ENCODE measurements around the gene PRPH2.

Gene PRPH2

GRCh38 chr6:42722497-42722896 lies at the start of gene PRPH2:
PRPH2 (minus strand) TSS chr6:42722597; CDS start chr6:42722334, 263 bp downstream.
- peaks cover 16% of the 10 kb centered on the region for H3K27me3 Mint-ChIP-seq (ENCODE audit: low read depth)
- no peaks in the 10 kb centered on the region for H3K9me3 Mint-ChIP-seq
- no peak within 1 kb of the TSS for H3K27ac Mint-ChIP-seq
- no peak for TF ChIP-seq CTCF (IDR thresholded peaks at IDR 0.05; ENCODE audit: unreplicated experiment in 3 of 3)
- H3K4me1 Mint-ChIP-seq = peaks cover 5% of the 10 kb centered on the region
- H3K36me3 Mint-ChIP-seq (ENCODE audit: low read depth) = no peaks in the 10 kb centered on the region
- no peak within 1 kb of the TSS for H3K4me3 Mint-ChIP-seq

DNA sequence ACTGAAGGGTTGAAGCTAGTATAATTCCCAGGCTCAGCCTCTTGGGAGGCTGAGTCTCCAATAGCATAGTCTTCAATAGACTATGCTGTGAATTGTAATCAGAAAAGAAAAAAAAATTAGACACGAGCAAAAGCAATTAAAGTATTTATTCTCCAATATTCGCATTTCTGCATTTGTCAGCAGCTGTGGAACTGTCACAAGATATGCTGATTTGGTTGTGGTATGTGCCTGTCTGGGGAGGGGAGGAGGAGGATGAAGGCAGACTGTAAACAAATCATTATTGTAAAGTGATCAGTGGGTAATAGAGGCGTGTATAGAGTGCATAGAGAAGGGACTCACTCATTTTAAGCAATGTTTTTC lies 49.3 kb upstream of the PRPH2 start:
- H3K27ac Mint-ChIP-seq = peak overlapping the region; percentile 10 to 60 (median 53)
- H3K36me3 Mint-ChIP-seq (ENCODE audit: low read depth) = no peaks in the 10 kb centered on the region
- peak overlapping the region; percentile 3 to 71 (median 4) for H3K4me3 Mint-ChIP-seq
- peaks cover 12% of the 10 kb centered on the region for H3K4me1 Mint-ChIP-seq
- H3K9me3 Mint-ChIP-seq = no peaks in the 10 kb centered on the region
- peaks cover 8% of the 10 kb centered on the region for H3K27me3 Mint-ChIP-seq (ENCODE audit: low read depth)
- no peak for TF ChIP-seq CTCF (IDR thresholded peaks at IDR 0.05; ENCODE audit: unreplicated experiment in 3 of 3)

GRCh38 chr6:42769836-42770235 lies 47.4 kb upstream of the PRPH2 start:
- Mint-ChIP-seq H3K9me3 (no peaks in the 10 kb centered on the region), H3K27me3 (ENCODE audit: low read depth) (peaks cover 11% of the 10 kb centered on the region), H3K4me1 (peaks cover 12% of the 10 kb centered on the region), H3K27ac (peak overlapping the region in 1 of 3 experiments; percentile 5), H3K36me3 (ENCODE audit: low read depth) (no peaks in the 10 kb centered on the region), H3K4me3 (no peak overlapping the region)
- no peak for TF ChIP-seq CTCF (IDR thresholded peaks at IDR 0.05; ENCODE audit: unreplicated experiment in 3 of 3)

DNA sequence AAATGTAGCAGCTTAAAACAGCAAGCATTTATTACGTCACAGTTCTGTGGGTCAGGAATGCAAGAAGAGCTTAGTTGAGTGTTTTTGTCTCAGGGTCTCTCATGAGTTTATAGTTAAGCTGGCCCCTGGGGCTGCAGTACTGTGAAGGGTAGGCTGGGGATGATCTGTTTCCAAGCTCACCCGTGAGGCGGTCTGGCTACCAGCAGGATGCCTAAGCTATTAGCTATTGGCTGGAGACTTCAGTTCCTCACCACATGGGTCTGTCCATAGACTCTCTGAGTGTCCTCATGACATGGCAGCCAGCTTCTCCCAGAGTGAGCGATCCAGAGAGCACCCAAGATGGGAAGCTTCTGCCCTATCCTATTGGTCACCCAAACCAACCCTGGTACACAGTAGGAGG lies 46.7 kb upstream of the PRPH2 start:
- Mint-ChIP-seq H3K27ac (peak overlapping the region in 1 of 3 experiments; percentile 0), H3K4me3 (no peak overlapping the region), H3K4me1 (peaks cover 12% of the 10 kb centered on the region), H3K27me3 (ENCODE audit: low read depth) (peaks cover 11% of the 10 kb centered on the region), H3K36me3 (ENCODE audit: low read depth) (no peaks in the 10 kb centered on the region), H3K9me3 (no peaks in the 10 kb centered on the region)
- TF ChIP-seq CTCF (IDR thresholded peaks at IDR 0.05; ENCODE audit: unreplicated experiment in 3 of 3) = no peak

DNA sequence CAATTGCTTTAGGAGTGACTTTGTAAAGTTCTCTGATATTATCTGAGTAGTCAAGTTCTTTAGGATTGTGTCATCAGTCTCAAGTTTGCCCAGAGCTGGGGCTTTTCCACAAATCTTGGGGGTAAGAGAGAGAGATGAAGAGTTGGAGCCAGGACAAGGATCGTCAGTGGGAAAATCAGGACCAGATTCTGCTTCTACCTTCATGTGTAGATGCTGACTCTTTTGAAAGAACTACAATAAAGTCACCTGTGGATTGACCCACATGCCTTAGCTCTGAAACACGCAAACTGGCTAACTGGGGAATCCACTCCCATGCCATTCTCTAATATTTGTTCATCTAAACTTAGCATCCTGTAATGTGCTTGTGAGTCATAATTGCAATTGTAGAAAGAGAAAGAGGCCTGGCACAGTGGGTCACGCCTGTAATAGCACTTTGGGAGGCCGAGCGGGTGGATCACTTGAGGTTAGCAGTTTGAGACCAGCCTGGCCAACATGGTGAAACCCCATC lies 43.8 kb upstream of the PRPH2 start:
- Mint-ChIP-seq H3K4me1 (peaks cover 4% of the 10 kb centered on the region), H3K27ac (no peak overlapping the region), H3K36me3 (ENCODE audit: low read depth) (no peaks in the 10 kb centered on the region)

More for the DNA sequence above, 43.8 kb upstream of the PRPH2 start:
- TF ChIP-seq CTCF (IDR thresholded peaks at IDR 0.05; ENCODE audit: unreplicated experiment in 3 of 3) = no peak
- H3K4me3 Mint-ChIP-seq = no peak overlapping the region
- peaks cover 3% of the 10 kb centered on the region for H3K27me3 Mint-ChIP-seq (ENCODE audit: low read depth)
- no peaks in the 10 kb centered on the region for H3K9me3 Mint-ChIP-seq
